WTC11 (cell line): ENCODE measurements around the gene MCL1. TPM values are rescaled to one million over a fixed set of nuclear protein-coding genes. Genes with fewer than 3 reads are reported as not detected.

Source experiments
- ATAC-seq: fragments of 200-7000 bp; cut with Tn5 transposase; 2 replicates; pipeline ENCODE4 v1.10.0; 2021; ENCODE audit warnings: mild to moderate bottlenecking, moderate library complexity
- CTCF ChIA-PET: fragments of 300-600 bp; sonication (Branson Sonifier 250); formaldehyde crosslinking; loops from one replicate; lab custom pipeline; 2021; ENCODE audit warnings: antibody characterized with exemption; lab: Charles Lee
- POLR2A ChIA-PET: fragments of 350-600 bp; sonication (Branson Sonifier 250); formaldehyde crosslinking; loops from one replicate; lab custom pipeline; 2021; ENCODE audit warnings: antibody characterized with exemption; lab: Charles Lee
- DNase-seq: peaks from one replicate; pipeline ENCODE4 v3.0.0; 2021; ENCODE audit warnings: low spot score
- H3K27ac Mint-ChIP-seq: 2 replicates; pipeline ENCODE4 v1.8.0; 2021; ENCODE audit warnings: mixed read lengths
- H3K27me3 Mint-ChIP-seq: 2 replicates; pipeline ENCODE4 v1.8.0; 2021; ENCODE audit warnings: low read depth, mild to moderate bottlenecking, moderate library complexity, mixed read lengths
- H3K36me3 Mint-ChIP-seq: 2 replicates; pipeline ENCODE4 v1.8.0; 2021; ENCODE audit warnings: mixed read lengths
- H3K4me1 Mint-ChIP-seq: 2 replicates; pipeline ENCODE4 v1.8.0; 2022; ENCODE audit warnings: mixed read lengths
- H3K4me3 Mint-ChIP-seq: 2 replicates; pipeline ENCODE4 v1.8.0; 2021; ENCODE audit warnings: mild to moderate bottlenecking, moderate library complexity, mixed read lengths
- H3K9me3 Mint-ChIP-seq: 2 replicates; pipeline ENCODE4 v1.8.0; 2021; ENCODE audit warnings: mixed read lengths
- ATF1 ChIP-seq: sonication (generic); formaldehyde crosslinking; IDR thresholded peaks from 2 replicates; pipeline ENCODE4 v1.8.1; 2023; ENCODE audit warnings: mild to moderate bottlenecking, moderate library complexity, missing genetic modification reagents
- CBFB ChIP-seq: sonication (generic); formaldehyde crosslinking; IDR thresholded peaks from 2 replicates; pipeline ENCODE4 v1.8.1; 2022; ENCODE audit warnings: mild to moderate bottlenecking, low read depth, missing genetic modification reagents
- CDX4 ChIP-seq: fragments of 250-450 bp; sonication (Bioruptor Pico); IDR thresholded peaks from 2 replicates; pipeline ENCODE4 v1.9.0; 2021; ENCODE audit warnings: moderate library complexity, mild to moderate bottlenecking, inconsistent platforms, borderline replicate concordance
- FOXP4 ChIP-seq: sonication (generic); formaldehyde crosslinking; IDR thresholded peaks from 2 replicates; pipeline ENCODE4 v1.8.0; 2022; ENCODE audit warnings: mild to moderate bottlenecking, missing genetic modification reagents
- HMGXB4 ChIP-seq: sonication (generic); formaldehyde crosslinking; IDR thresholded peaks from 2 replicates; pipeline ENCODE4 v1.8.1; 2023; ENCODE audit warnings: mild to moderate bottlenecking, moderate library complexity, missing genetic modification reagents
- MYBL2 ChIP-seq: sonication (generic); formaldehyde crosslinking; IDR thresholded peaks from 2 replicates; pipeline ENCODE4 v1.8.1; 2023; ENCODE audit warnings: mild to moderate bottlenecking, moderate library complexity, missing genetic modification reagents
- NFATC4 ChIP-seq: fragments of 250-450 bp; sonication (Bioruptor Pico); IDR thresholded peaks from 2 replicates; pipeline ENCODE4 v1.9.0; 2021; ENCODE audit warnings: mild to moderate bottlenecking
- NR1H2 ChIP-seq: sonication (generic); formaldehyde crosslinking; IDR thresholded peaks from 2 replicates; pipeline ENCODE4 v1.9.0; 2021; ENCODE audit warnings: mild to moderate bottlenecking, moderate library complexity, missing genetic modification reagents
- RORB ChIP-seq: fragments of 250-450 bp; sonication (Bioruptor Pico); IDR thresholded peaks from 2 replicates; pipeline ENCODE4 v1.9.0; 2021; ENCODE audit warnings: mild to moderate bottlenecking
- SOX15 ChIP-seq: fragments of 250-450 bp; sonication (Bioruptor Pico); IDR thresholded peaks from 2 replicates; pipeline ENCODE4 v1.9.0; 2021; ENCODE audit warnings: mild to moderate bottlenecking
- TP53 ChIP-seq: sonication (generic); formaldehyde crosslinking; IDR thresholded peaks from 2 replicates; pipeline ENCODE4 v1.8.1; 2023; ENCODE audit warnings: mild to moderate bottlenecking, missing genetic modification reagents
- USF1 ChIP-seq: sonication (generic); formaldehyde crosslinking; IDR thresholded peaks from 2 replicates; pipeline ENCODE4 v1.8.0; 2022; ENCODE audit warnings: mild to moderate bottlenecking, missing genetic modification reagents
- ZBTB21 ChIP-seq: sonication (generic); formaldehyde crosslinking; IDR thresholded peaks from 2 replicates; pipeline ENCODE4 v1.8.1; 2023; ENCODE audit warnings: mild to moderate bottlenecking, missing genetic modification reagents, borderline replicate concordance
- ZNF121 ChIP-seq: sonication (generic); formaldehyde crosslinking; IDR thresholded peaks from 2 replicates; pipeline ENCODE4 v1.8.0; 2023; ENCODE audit warnings: missing genetic modification reagents
- ZNF219 ChIP-seq: sonication (generic); formaldehyde crosslinking; IDR thresholded peaks from 2 replicates; pipeline ENCODE4 v1.8.0; 2023; ENCODE audit warnings: missing genetic modification reagents, mild to moderate bottlenecking, borderline replicate concordance
- ZNF232 ChIP-seq: sonication (generic); formaldehyde crosslinking; IDR thresholded peaks from 2 replicates; pipeline ENCODE4 v1.8.0; 2022; ENCODE audit warnings: mild to moderate bottlenecking, missing genetic modification reagents
- ZNF425 ChIP-seq: fragments of 250-450 bp; sonication (Bioruptor Pico); conservative IDR thresholded peaks from 2 replicates; pipeline ENCODE4 v1.9.0; 2021; ENCODE audit warnings: mild to moderate bottlenecking
- ZNF671 ChIP-seq: fragments of 250-450 bp; sonication (Bioruptor Pico); IDR thresholded peaks from 2 replicates; pipeline ENCODE4 v1.8.0; 2021; ENCODE audit warnings: mild to moderate bottlenecking
- total RNA-seq: library from RNA; stranded (reverse); gene quantifications from 3 replicates; pipeline ENCODE4 v1.2.3, GENCODE V29; 2021
- TF ChIP-seq, protein P1 (sequence below): sonication (generic); formaldehyde crosslinking; IDR thresholded peaks from 2 replicates; pipeline ENCODE4 v1.8.1; 2023; ENCODE audit warnings: mild to moderate bottlenecking, missing genetic modification reagents

Gene MCL1
- total RNA-seq, 1 experiment from 2014 or later, result 191 TPM

DNA sequence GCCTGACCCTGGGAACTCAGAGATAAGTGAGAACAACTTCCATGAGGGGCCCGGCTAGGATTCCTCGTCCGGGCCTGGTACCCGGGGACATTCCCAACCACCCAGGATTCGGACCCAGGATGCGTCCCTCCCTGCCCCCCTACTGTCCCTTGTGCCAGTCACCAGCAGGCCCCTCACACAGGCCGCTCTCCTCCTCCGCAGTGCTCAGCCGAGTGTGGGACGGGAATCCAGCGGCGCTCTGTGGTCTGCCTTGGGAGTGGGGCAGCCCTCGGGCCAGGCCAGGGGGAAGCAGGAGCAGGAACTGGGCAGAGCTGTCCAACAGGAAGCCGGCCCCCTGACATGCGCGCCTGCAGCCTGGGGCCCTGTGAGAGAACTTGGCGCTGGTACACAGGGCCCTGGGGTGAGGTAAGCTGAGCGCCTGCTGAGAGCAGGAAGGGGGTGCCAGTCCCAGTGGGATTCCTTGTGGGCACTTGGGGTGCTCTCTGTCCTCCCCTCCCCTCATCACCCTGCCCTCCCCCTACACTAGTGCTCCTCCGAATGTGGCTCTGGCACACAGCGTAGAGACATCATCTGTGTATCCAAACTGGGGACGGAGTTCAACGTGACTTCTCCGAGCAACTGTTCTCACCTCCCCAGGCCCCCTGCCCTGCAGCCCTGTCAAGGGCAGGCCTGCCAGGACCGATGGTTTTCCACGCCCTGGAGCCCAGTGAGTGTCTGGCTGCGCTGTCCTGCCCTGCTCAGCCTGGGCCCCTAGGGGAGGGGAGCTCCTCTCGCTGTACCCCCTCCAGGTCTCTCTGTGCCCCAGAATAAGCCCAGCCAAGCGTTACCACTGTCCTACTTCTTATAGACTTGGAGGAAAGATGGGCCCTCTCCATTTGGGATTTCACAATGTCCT, 20.4 kb downstream of the MCL1 start:
- no peak overlapping the region for H3K27ac Mint-ChIP-seq
- DNase-seq, result no peak
- ChIA-PET CTCF (interaction anchor here (0.5 to 7.9 kb wide), 37 partner anchors 9 to 541 kb away, joined by 3 to 144 read pairs (median 5); partner anchors contain the start of genes ADAMTSL4, CTSK, ENSA and FALEC), POLR2A (interaction anchor here (0.6 to 2.1 kb wide), 7 partner anchors 9 to 67 kb away, joined by 3 to 11 read pairs (median 4); partner anchors contain the start of genes ADAMTSL4 and MCL1)
- no peak overlapping the region for H3K4me3 Mint-ChIP-seq
- H3K36me3 Mint-ChIP-seq, result peaks cover 4% of the 10 kb centered on the region; the same call in 1 of the 2 replicates
- no peaks in the 10 kb centered on the region for H3K9me3 Mint-ChIP-seq
- no peaks in the 10 kb centered on the region for H3K27me3 Mint-ChIP-seq
- ATAC-seq, result no peak
- peaks cover 40% of the 10 kb centered on the region for H3K4me1 Mint-ChIP-seq
- TF ChIP-seq ZBTB21 (CRISPR knock-in tag) (no peak), ZNF121 (peak; percentile 94)

DNA sequence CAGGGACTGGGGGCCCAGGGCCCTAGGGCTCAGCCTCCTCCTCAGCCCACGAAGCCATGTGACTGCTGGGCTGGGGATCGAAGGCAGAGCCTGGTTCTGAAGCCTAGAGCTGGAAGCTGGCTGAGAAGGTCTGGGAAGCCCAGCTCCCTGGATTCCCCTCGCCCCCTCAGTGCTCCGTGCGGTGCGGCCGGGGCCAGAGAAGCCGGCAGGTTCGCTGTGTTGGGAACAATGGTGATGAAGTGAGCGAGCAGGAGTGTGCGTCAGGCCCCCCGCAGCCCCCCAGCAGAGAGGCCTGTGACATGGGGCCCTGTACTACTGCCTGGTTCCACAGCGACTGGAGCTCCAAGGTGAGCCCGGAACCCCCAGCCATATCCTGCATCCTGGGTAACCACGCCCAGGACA, 21.1 kb downstream of the MCL1 start:
- no peaks in the 10 kb centered on the region for H3K27me3 Mint-ChIP-seq
- TF ChIP-seq NR1H2 (CRISPR knock-in tag), result no peak
- no peak for TF ChIP-seq RORB (CRISPR knock-in tag)
- TF ChIP-seq ZNF232 (CRISPR knock-in tag), result no peak
- no peak for TF ChIP-seq FOXP4 (CRISPR knock-in tag)
- TF ChIP-seq ATF1 (CRISPR knock-in tag), result no peak
- no peak for TF ChIP-seq ZNF121
- TF ChIP-seq, all 79 proteins: peak for 0
- POLR2A ChIA-PET, result interaction anchor here (0.6 to 1.3 kb wide), 4 partner anchors 9 to 56 kb away, joined by 4 read pairs; partner anchors contain the start of genes ADAMTSL4 and MCL1
- Mint-ChIP-seq H3K4me1 (peaks cover 33% of the 10 kb centered on the region), H3K4me3 (no peak overlapping the region), H3K9me3 (no peaks in the 10 kb centered on the region), H3K27ac (no peak overlapping the region), H3K36me3 (peaks cover 4% of the 10 kb centered on the region; the same call in 1 of the 2 replicates)
- DNase-seq (no peak), ATAC-seq (no peak)
- CTCF ChIA-PET, result interaction anchor here (1.5 to 7.9 kb wide), 4 partner anchors 8 to 27 kb away, joined by 7 to 144 read pairs (median 82); partner anchors contain the start of gene ADAMTSL4

GRCh38 chr1:150557813-150558212, 21.6 kb downstream of the MCL1 start:
- no peaks in the 10 kb centered on the region for H3K9me3 Mint-ChIP-seq
- ATAC-seq, result no peak
- H3K36me3 Mint-ChIP-seq, result peaks cover 4% of the 10 kb centered on the region; the same call in 1 of the 2 replicates
- ChIA-PET POLR2A (interaction anchor here (0.6 to 1.3 kb wide), 3 partner anchors 8 to 47 kb away, joined by 4 read pairs; partner anchors contain the start of genes ADAMTSL4 and MCL1), CTCF (interaction anchor here (5.0 to 7.9 kb wide), 3 partner anchors 7 to 23 kb away, joined by 68 to 144 read pairs (median 97); partner anchors contain the start of gene ADAMTSL4)
- H3K4me1 Mint-ChIP-seq, result peaks cover 28% of the 10 kb centered on the region
- H3K27me3 Mint-ChIP-seq, result no peaks in the 10 kb centered on the region
- no peak overlapping the region for H3K4me3 Mint-ChIP-seq
- no peak for DNase-seq
- H3K27ac Mint-ChIP-seq, result no peak overlapping the region
- no peak for TF ChIP-seq HMGXB4
- no peak for TF ChIP-seq ZNF232 (CRISPR knock-in tag)
- TF ChIP-seq, protein P1, sequence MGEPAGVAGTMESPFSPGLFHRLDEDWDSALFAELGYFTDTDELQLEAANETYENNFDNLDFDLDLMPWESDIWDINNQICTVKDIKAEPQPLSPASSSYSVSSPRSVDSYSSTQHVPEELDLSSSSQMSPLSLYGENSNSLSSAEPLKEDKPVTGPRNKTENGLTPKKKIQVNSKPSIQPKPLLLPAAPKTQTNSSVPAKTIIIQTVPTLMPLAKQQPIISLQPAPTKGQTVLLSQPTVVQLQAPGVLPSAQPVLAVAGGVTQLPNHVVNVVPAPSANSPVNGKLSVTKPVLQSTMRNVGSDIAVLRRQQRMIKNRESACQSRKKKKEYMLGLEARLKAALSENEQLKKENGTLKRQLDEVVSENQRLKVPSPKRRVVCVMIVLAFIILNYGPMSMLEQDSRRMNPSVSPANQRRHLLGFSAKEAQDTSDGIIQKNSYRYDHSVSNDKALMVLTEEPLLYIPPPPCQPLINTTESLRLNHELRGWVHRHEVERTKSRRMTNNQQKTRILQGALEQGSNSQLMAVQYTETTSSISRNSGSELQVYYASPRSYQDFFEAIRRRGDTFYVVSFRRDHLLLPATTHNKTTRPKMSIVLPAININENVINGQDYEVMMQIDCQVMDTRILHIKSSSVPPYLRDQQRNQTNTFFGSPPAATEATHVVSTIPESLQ, result no peak
- no peak for TF ChIP-seq ZNF671 (CRISPR knock-in tag)
- no peak for TF ChIP-seq ZNF219 (CRISPR knock-in tag)
- no peak for TF ChIP-seq CBFB (CRISPR knock-in tag)
- TF ChIP-seq SOX15, result no peak
- no peak for TF ChIP-seq USF1 (CRISPR knock-in tag)
- no peak for TF ChIP-seq CDX4 (CRISPR knock-in tag)
- TF ChIP-seq NFATC4 (CRISPR knock-in tag), result no peak
- no peak for TF ChIP-seq ZNF425 (CRISPR knock-in tag)
- no peak for TF ChIP-seq MYBL2 (CRISPR knock-in tag)
- TF ChIP-seq TP53, result no peak
